ELF-1 (cell line): ENCODE results near the gene KRT71.
"Not testable (repeated sequence)": the region's sequence is repeated elsewhere in the genome, so short reads cannot be mapped to it uniquely, and the experiment has no call there.

Experiments
- DNase-seq: peaks from one replicate; pipeline ENCODE4 v3.0.0-alpha.2; 2016; ENCODE audit warnings: low read depth, low spot score

Gene KRT71

GRCh38 chr12:52552681-52553195, at the start of gene KRT71:
TSS of gene KRT71 (minus strand) at chr12:52553145. CDS start at chr12:52553077, 68 bp downstream.
- no peak for DNase-seq

GRCh38 chr12:52602552-52602951, 49.6 kb upstream of the KRT71 start:
- no peak for DNase-seq

- no peak for DNase-seq
These were observed 48.7 kb upstream of the KRT71 start for GRCh38 chr12:52601671-52602070.

- no peak for DNase-seq
These were observed 48.1 kb upstream of the KRT71 start, which contains the start of gene KRT72 for GRCh38 chr12:52600941-52601481. TSS of gene KRT72 (minus strand) at chr12:52601463. CDS start at chr12:52601452, 11 bp downstream.

- no peak for DNase-seq
These were observed 47.5 kb upstream of the KRT71 start for GRCh38 chr12:52600475-52600874.

- DNase-seq: no peak
These were observed 47.1 kb upstream of the KRT71 start for GRCh38 chr12:52600071-52600470.

GRCh38 chr12:52598966-52599365, 46.0 kb upstream of the KRT71 start:
- DNase-seq: no peak

- not testable (repeated sequence) for DNase-seq
These were observed 41.3 kb upstream of the KRT71 start for GRCh38 chr12:52594237-52594636.

- DNase-seq: no peak
These were observed 38.6 kb upstream of the KRT71 start for GRCh38 chr12:52591521-52591920.

- DNase-seq: no peak
These were observed 37.1 kb upstream of the KRT71 start for GRCh38 chr12:52590021-52590420.

- DNase-seq: peak; percentile 35
These were observed 34.6 kb upstream of the KRT71 start for GRCh38 chr12:52587563-52587962.

- DNase-seq: no peak
These were observed 33.0 kb upstream of the KRT71 start for GRCh38 chr12:52585946-52586345.

- DNase-seq: no peak
These were observed 32.1 kb upstream of the KRT71 start for GRCh38 chr12:52585066-52585465.

GRCh38 chr12:52584156-52584682, 31.3 kb upstream of the KRT71 start:
- DNase-seq: no peak

- DNase-seq: peak; percentile 78
These were observed 30.1 kb upstream of the KRT71 start for GRCh38 chr12:52582971-52583456.

- no peak for DNase-seq
These were observed 29.5 kb upstream of the KRT71 start for GRCh38 chr12:52582486-52582885.

GRCh38 chr12:52581481-52581880, 28.5 kb upstream of the KRT71 start:
- no peak for DNase-seq

GRCh38 chr12:52581066-52581465, 28.1 kb upstream of the KRT71 start:
- DNase-seq: no peak

- no peak for DNase-seq
These were observed 27.6 kb upstream of the KRT71 start for GRCh38 chr12:52580496-52580895.

- no peak for DNase-seq
These were observed 26.8 kb upstream of the KRT71 start for GRCh38 chr12:52579468-52580465.

GRCh38 chr12:52578469-52578868, 25.5 kb upstream of the KRT71 start:
- no peak for DNase-seq

- DNase-seq: no peak
These were observed 24.4 kb upstream of the KRT71 start for GRCh38 chr12:52577316-52577715.
